NCI-H82 treated with DMSO at 0.1 percent for 48 hours (cell line): ENCODE measurements around the gene ATP9B.

Experiments
- DNase-seq: peaks from one replicate; lab custom pipeline; 2025; ENCODE audit not compliant: unreplicated experiment; lab: John Stamatoyannopoulos, UW

The ATP9B gene

GRCh38 chr18:79423211-79424007, 354.2 kb downstream of the ATP9B start:
- DNase-seq = no peak

- no peak for DNase-seq
Observed at GRCh38 chr18:79424008-79424565, 354.9 kb downstream of the ATP9B start.

GRCh38 chr18:79424880-79425568, 355.8 kb downstream of the ATP9B start:
- no peak for DNase-seq

GRCh38 chr18:79425569-79425886, 356.3 kb downstream of the ATP9B start:
- DNase-seq = no peak

- DNase-seq = no peak
Observed at GRCh38 chr18:79426376-79427300, 357.4 kb downstream of the ATP9B start.

- DNase-seq = no peak
Observed at GRCh38 chr18:79427368-79428225, 358.4 kb downstream of the ATP9B start.
